WTC11 (cell line): ENCODE measurements around the gene TCP1. TPM values are rescaled to one million over a fixed set of nuclear protein-coding genes. Genes with fewer than 3 reads are reported as not detected.

Experiments used
- ATAC-seq: fragments of 200-7000 bp; cut with Tn5 transposase; 2 replicates; pipeline ENCODE4 v1.10.0; 2021; ENCODE audit warnings: mild to moderate bottlenecking, moderate library complexity
- CTCF ChIA-PET: fragments of 300-600 bp; sonication (Branson Sonifier 250); formaldehyde crosslinking; loops from one replicate; lab custom pipeline; 2021; ENCODE audit warnings: antibody characterized with exemption; lab: Charles Lee
- POLR2A ChIA-PET: fragments of 350-600 bp; sonication (Branson Sonifier 250); formaldehyde crosslinking; loops from one replicate; lab custom pipeline; 2021; ENCODE audit warnings: antibody characterized with exemption; lab: Charles Lee
- DNase-seq: peaks from one replicate; pipeline ENCODE4 v3.0.0; 2021; ENCODE audit warnings: low spot score
- H3K27ac Mint-ChIP-seq: 2 replicates; pipeline ENCODE4 v1.8.0; 2021; ENCODE audit warnings: mixed read lengths
- H3K27me3 Mint-ChIP-seq: 2 replicates; pipeline ENCODE4 v1.8.0; 2021; ENCODE audit warnings: low read depth, mild to moderate bottlenecking, moderate library complexity, mixed read lengths
- H3K36me3 Mint-ChIP-seq: 2 replicates; pipeline ENCODE4 v1.8.0; 2021; ENCODE audit warnings: mixed read lengths
- H3K4me1 Mint-ChIP-seq: 2 replicates; pipeline ENCODE4 v1.8.0; 2022; ENCODE audit warnings: mixed read lengths
- H3K4me3 Mint-ChIP-seq: 2 replicates; pipeline ENCODE4 v1.8.0; 2021; ENCODE audit warnings: mild to moderate bottlenecking, moderate library complexity, mixed read lengths
- H3K9me3 Mint-ChIP-seq: 2 replicates; pipeline ENCODE4 v1.8.0; 2021; ENCODE audit warnings: mixed read lengths
- ATF6 ChIP-seq: sonication (generic); formaldehyde crosslinking; IDR thresholded peaks from 2 replicates; pipeline ENCODE4 v1.8.1; 2023; ENCODE audit warnings: mild to moderate bottlenecking, missing genetic modification reagents
- CDX4 ChIP-seq: fragments of 250-450 bp; sonication (Bioruptor Pico); IDR thresholded peaks from 2 replicates; pipeline ENCODE4 v1.9.0; 2021; ENCODE audit warnings: moderate library complexity, mild to moderate bottlenecking, inconsistent platforms, borderline replicate concordance
- E2F1 ChIP-seq: sonication (generic); formaldehyde crosslinking; IDR thresholded peaks from 2 replicates; pipeline ENCODE4 v1.8.0; 2022; ENCODE audit warnings: mild to moderate bottlenecking, missing genetic modification reagents
- FOXJ3 ChIP-seq: sonication (generic); formaldehyde crosslinking; IDR thresholded peaks from 2 replicates; pipeline ENCODE4 v1.9.0; 2021; ENCODE audit warnings: missing genetic modification reagents, mild to moderate bottlenecking, borderline replicate concordance
- FOXK1 ChIP-seq: sonication (generic); formaldehyde crosslinking; IDR thresholded peaks from 2 replicates; pipeline ENCODE4 v1.8.0; 2022; ENCODE audit warnings: mild to moderate bottlenecking, moderate library complexity, missing genetic modification reagents
- FOXP1 ChIP-seq: sonication (generic); formaldehyde crosslinking; IDR thresholded peaks from 2 replicates; pipeline ENCODE4 v1.8.0; 2022; ENCODE audit warnings: missing genetic modification reagents, mild to moderate bottlenecking, moderate library complexity, borderline replicate concordance
- NR1H2 ChIP-seq: sonication (generic); formaldehyde crosslinking; IDR thresholded peaks from 2 replicates; pipeline ENCODE4 v1.9.0; 2021; ENCODE audit warnings: mild to moderate bottlenecking, moderate library complexity, missing genetic modification reagents
- NR2C2 ChIP-seq: sonication (generic); formaldehyde crosslinking; IDR thresholded peaks from 2 replicates; pipeline ENCODE4 v1.8.0; 2022; ENCODE audit warnings: mild to moderate bottlenecking, missing genetic modification reagents
- RORB ChIP-seq: fragments of 250-450 bp; sonication (Bioruptor Pico); IDR thresholded peaks from 2 replicates; pipeline ENCODE4 v1.9.0; 2021; ENCODE audit warnings: mild to moderate bottlenecking
- SOX15 ChIP-seq: fragments of 250-450 bp; sonication (Bioruptor Pico); IDR thresholded peaks from 2 replicates; pipeline ENCODE4 v1.9.0; 2021; ENCODE audit warnings: mild to moderate bottlenecking
- ZNF219 ChIP-seq: sonication (generic); formaldehyde crosslinking; IDR thresholded peaks from 2 replicates; pipeline ENCODE4 v1.8.0; 2023; ENCODE audit warnings: missing genetic modification reagents, mild to moderate bottlenecking, borderline replicate concordance
- ZNF281 ChIP-seq: sonication (generic); formaldehyde crosslinking; IDR thresholded peaks from 2 replicates; pipeline ENCODE4 v1.8.0; 2023; ENCODE audit warnings: mild to moderate bottlenecking, missing genetic modification reagents
- ZSCAN18 ChIP-seq: fragments of 250-450 bp; sonication (Bioruptor Pico); IDR thresholded peaks from 2 replicates; pipeline ENCODE4 v2.1.2; 2022; ENCODE audit warnings: mild to moderate bottlenecking, moderate library complexity
- total RNA-seq: library from RNA; stranded (reverse); gene quantifications from 3 replicates; pipeline ENCODE4 v1.2.3, GENCODE V29; 2021
- TF ChIP-seq, protein P1 (sequence below): sonication (generic); formaldehyde crosslinking; IDR thresholded peaks from 2 replicates; pipeline ENCODE4 v1.8.1; 2023; ENCODE audit warnings: mild to moderate bottlenecking, missing genetic modification reagents, moderate library complexity
- TF ChIP-seq, protein P2 (sequence below): sonication (generic); formaldehyde crosslinking; IDR thresholded peaks from 2 replicates; pipeline ENCODE4 v1.8.0; 2022; ENCODE audit warnings: mild to moderate bottlenecking, missing genetic modification reagents
- TF ChIP-seq, protein P3 (sequence below): sonication (generic); formaldehyde crosslinking; IDR thresholded peaks from 2 replicates; pipeline ENCODE4 v1.8.1; 2023; ENCODE audit warnings: mild to moderate bottlenecking, missing genetic modification reagents, borderline replicate concordance

TCP1 gene
- total RNA-seq, 1 experiment from 2014 or later = 388 TPM

GRCh38 chr6:159808647-159809046 lies 19.2 kb upstream of the TCP1 start:
- ChIA-PET CTCF (interaction anchor here (0.7 kb wide), 2 partner anchors 11 to 634 kb away, joined by 3 to 5 read pairs; no protein-coding TSS in a partner anchor), POLR2A (interaction anchor here (1.0 kb wide), 1 partner anchor 11 kb away, joined by 4 read pairs; no protein-coding TSS in a partner anchor)
- Mint-ChIP-seq H3K4me1 (peaks cover 23% of the 10 kb centered on the region), H3K4me3 (no peak overlapping the region), H3K27me3 (no peaks in the 10 kb centered on the region), H3K27ac (0 out of 2 replicates have a peak overlapping the region, but pooled peaks have one; percentile 63), H3K9me3 (no peaks in the 10 kb centered on the region), H3K36me3 (no peaks in the 10 kb centered on the region)
- no peak for TF ChIP-seq FOXK1 (CRISPR knock-in tag)
- ATAC-seq = no peak
- DNase-seq = no peak

GRCh38 chr6:159807150-159807858 lies 17.9 kb upstream of the TCP1 start:
- POLR2A ChIA-PET = no interaction called here
- DNase-seq (no peak), ATAC-seq (no peak)
- Mint-ChIP-seq H3K27ac (no peak overlapping the region), H3K4me1 (peaks cover 12% of the 10 kb centered on the region), H3K36me3 (no peaks in the 10 kb centered on the region), H3K27me3 (no peaks in the 10 kb centered on the region), H3K4me3 (no peak overlapping the region), H3K9me3 (no peaks in the 10 kb centered on the region)
- CTCF ChIA-PET = interaction anchor here (0.6 to 1.1 kb wide), 2 partner anchors 17 to 212 kb away, joined by 4 to 7 read pairs; partner anchors contain the start of gene MRPL18
- TF ChIP-seq NR2C2 (no peak), ATF6 (CRISPR knock-in tag) (no peak), NR1H2 (no peak), CDX4 (CRISPR knock-in tag) (no peak), FOXJ3 (CRISPR knock-in tag) (no peak), ZNF281 (CRISPR knock-in tag) (no peak), FOXP1 (CRISPR knock-in tag) (no peak), ZSCAN18 (no peak), RORB (no peak), ZNF219 (CRISPR knock-in tag) (no peak), E2F1 (CRISPR knock-in tag) (no peak), SOX15 (CRISPR knock-in tag) (no peak)
- TF ChIP-seq, protein P1, sequence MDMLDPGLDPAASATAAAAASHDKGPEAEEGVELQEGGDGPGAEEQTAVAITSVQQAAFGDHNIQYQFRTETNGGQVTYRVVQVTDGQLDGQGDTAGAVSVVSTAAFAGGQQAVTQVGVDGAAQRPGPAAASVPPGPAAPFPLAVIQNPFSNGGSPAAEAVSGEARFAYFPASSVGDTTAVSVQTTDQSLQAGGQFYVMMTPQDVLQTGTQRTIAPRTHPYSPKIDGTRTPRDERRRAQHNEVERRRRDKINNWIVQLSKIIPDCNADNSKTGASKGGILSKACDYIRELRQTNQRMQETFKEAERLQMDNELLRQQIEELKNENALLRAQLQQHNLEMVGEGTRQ (CRISPR knock-in tag) = no peak
- TF ChIP-seq, protein P2, sequence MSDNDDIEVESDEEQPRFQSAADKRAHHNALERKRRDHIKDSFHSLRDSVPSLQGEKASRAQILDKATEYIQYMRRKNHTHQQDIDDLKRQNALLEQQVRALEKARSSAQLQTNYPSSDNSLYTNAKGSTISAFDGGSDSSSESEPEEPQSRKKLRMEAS (CRISPR knock-in tag) = no peak
- TF ChIP-seq, protein P3, sequence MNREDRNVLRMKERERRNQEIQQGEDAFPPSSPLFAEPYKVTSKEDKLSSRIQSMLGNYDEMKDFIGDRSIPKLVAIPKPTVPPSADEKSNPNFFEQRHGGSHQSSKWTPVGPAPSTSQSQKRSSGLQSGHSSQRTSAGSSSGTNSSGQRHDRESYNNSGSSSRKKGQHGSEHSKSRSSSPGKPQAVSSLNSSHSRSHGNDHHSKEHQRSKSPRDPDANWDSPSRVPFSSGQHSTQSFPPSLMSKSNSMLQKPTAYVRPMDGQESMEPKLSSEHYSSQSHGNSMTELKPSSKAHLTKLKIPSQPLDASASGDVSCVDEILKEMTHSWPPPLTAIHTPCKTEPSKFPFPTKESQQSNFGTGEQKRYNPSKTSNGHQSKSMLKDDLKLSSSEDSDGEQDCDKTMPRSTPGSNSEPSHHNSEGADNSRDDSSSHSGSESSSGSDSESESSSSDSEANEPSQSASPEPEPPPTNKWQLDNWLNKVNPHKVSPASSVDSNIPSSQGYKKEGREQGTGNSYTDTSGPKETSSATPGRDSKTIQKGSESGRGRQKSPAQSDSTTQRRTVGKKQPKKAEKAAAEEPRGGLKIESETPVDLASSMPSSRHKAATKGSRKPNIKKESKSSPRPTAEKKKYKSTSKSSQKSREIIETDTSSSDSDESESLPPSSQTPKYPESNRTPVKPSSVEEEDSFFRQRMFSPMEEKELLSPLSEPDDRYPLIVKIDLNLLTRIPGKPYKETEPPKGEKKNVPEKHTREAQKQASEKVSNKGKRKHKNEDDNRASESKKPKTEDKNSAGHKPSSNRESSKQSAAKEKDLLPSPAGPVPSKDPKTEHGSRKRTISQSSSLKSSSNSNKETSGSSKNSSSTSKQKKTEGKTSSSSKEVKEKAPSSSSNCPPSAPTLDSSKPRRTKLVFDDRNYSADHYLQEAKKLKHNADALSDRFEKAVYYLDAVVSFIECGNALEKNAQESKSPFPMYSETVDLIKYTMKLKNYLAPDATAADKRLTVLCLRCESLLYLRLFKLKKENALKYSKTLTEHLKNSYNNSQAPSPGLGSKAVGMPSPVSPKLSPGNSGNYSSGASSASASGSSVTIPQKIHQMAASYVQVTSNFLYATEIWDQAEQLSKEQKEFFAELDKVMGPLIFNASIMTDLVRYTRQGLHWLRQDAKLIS (CRISPR knock-in tag) = no peak
